HepG2 (cell line): ENCODE measurements around the gene DARS2. TPM values are rescaled to one million over a fixed set of nuclear protein-coding genes. Genes with fewer than 3 reads are reported as not detected.

ENCODE experiments used
- ARHGAP35 ChIP-seq: sonication (generic); formaldehyde crosslinking; IDR thresholded peaks from 2 replicates; pipeline ENCODE4 v1.9.0; 2022; ENCODE audit warnings: mild to moderate bottlenecking, inconsistent platforms, moderate library complexity, missing genetic modification reagents, borderline replicate concordance
- CHD2 ChIP-seq: IDR thresholded peaks from 2 replicates; pipeline ENCODE4 v1.6.1; 2011; ENCODE audit warnings: low read depth, low read length, improper control_type of control experiment
- KLF6 ChIP-seq: IDR thresholded peaks from 2 replicates; pipeline ENCODE4 v1.8.0; 2016; ENCODE audit warnings: missing biosample characterization, missing genetic modification reagents
- KMT2A ChIP-seq: sonication (generic); formaldehyde crosslinking; IDR thresholded peaks from 2 replicates; pipeline ENCODE4 v1.4.0; 2020; ENCODE audit warnings: missing genetic modification reagents
- MYPOP ChIP-seq: sonication (generic); formaldehyde crosslinking; IDR thresholded peaks from 2 replicates; pipeline ENCODE4 v1.8.1; 2023; ENCODE audit warnings: mild to moderate bottlenecking, moderate library complexity, missing genetic modification reagents
- NFRKB ChIP-seq: fragments of 450-650 bp; IDR thresholded peaks from 2 replicates; pipeline ENCODE4 v1.6.1; 2017
- NR2F6 ChIP-seq, 2 experiments: IDR thresholded peaks; 2 replicates each; pipeline ENCODE4 v1.6.1; 2016; ENCODE audit warnings: antibody characterized with exemption in 1 of 2, mild to moderate bottlenecking in 1 of 2
- PPARG ChIP-seq: conservative IDR thresholded peaks from 2 replicates; pipeline ENCODE4 v1.6.1; 2016; ENCODE audit warnings: missing biosample characterization, missing genetic modification reagents
- SOX13 ChIP-seq, 3 experiments: fragments of 450-650 bp in 1 of 3; sonication (generic) in 1 of 3; formaldehyde crosslinking in 1 of 3; IDR thresholded peaks in 2 of 3; conservative IDR thresholded peaks in 1 of 3; 2 replicates each; pipeline versions ENCODE4 v1.5.0 to v1.6.1; 2016 to 2020; ENCODE audit warnings: antibody characterized with exemption in 1 of 3, mild to moderate bottlenecking in 1 of 3, missing compliant biosample characterization in 1 of 3, missing genetic modification reagents in 1 of 3, moderate library complexity in 1 of 3
- TBP ChIP-seq: sonication (generic); formaldehyde crosslinking; IDR thresholded peaks from 2 replicates; pipeline ENCODE4 v1.5.0; 2020; ENCODE audit warnings: missing genetic modification reagents
- ZBTB25 ChIP-seq: IDR thresholded peaks from 2 replicates; pipeline ENCODE4 v1.6.1; 2018; ENCODE audit warnings: missing genetic modification reagents
- ZFP90 ChIP-seq: sonication (generic); formaldehyde crosslinking; IDR thresholded peaks from 2 replicates; pipeline ENCODE4 v1.8.0; 2022; ENCODE audit warnings: missing genetic modification reagents, mild to moderate bottlenecking, inconsistent platforms, borderline replicate concordance
- ZNF251 ChIP-seq: sonication (generic); formaldehyde crosslinking; IDR thresholded peaks from 2 replicates; pipeline ENCODE4 v1.9.0; 2021; ENCODE audit warnings: mild to moderate bottlenecking, missing genetic modification reagents
- ZNF275 ChIP-seq: sonication (generic); formaldehyde crosslinking; IDR thresholded peaks from 2 replicates; pipeline ENCODE4 v1.8.0; 2022; ENCODE audit warnings: missing genetic modification reagents, mild to moderate bottlenecking, inconsistent platforms, borderline replicate concordance
- ZNF512 ChIP-seq: sonication (generic); formaldehyde crosslinking; IDR thresholded peaks from 2 replicates; pipeline ENCODE4 v1.4.0; 2020; ENCODE audit warnings: mild to moderate bottlenecking, missing genetic modification reagents
- ZNF639 ChIP-seq: conservative IDR thresholded peaks from 2 replicates; pipeline ENCODE4 v1.6.1; 2018; ENCODE audit warnings: missing genetic modification reagents
- ZNF709 ChIP-seq: sonication (generic); formaldehyde crosslinking; IDR thresholded peaks from 2 replicates; pipeline ENCODE4 v1.5.0; 2020; ENCODE audit warnings: mild to moderate bottlenecking, missing genetic modification reagents
- ZNF747 ChIP-seq: sonication (generic); formaldehyde crosslinking; IDR thresholded peaks from 2 replicates; pipeline ENCODE4 v1.8.1; 2023; ENCODE audit warnings: missing genetic modification reagents, mild to moderate bottlenecking, borderline replicate concordance
- ZNF792 ChIP-seq: IDR thresholded peaks from 2 replicates; pipeline ENCODE4 v1.6.1; 2016
- ZNF883 ChIP-seq: sonication (generic); formaldehyde crosslinking; IDR thresholded peaks from 2 replicates; pipeline ENCODE4 v1.5.1; 2020; ENCODE audit warnings: mild to moderate bottlenecking, missing genetic modification reagents; ENCODE audit errors: not compliant biosample characterization
- ZSCAN30 ChIP-seq: sonication (generic); formaldehyde crosslinking; IDR thresholded peaks from 2 replicates; pipeline ENCODE4 v1.5.0; 2020; ENCODE audit warnings: mild to moderate bottlenecking, missing genetic modification reagents
- polyA plus RNA-seq, 8 experiments: library from polyadenylated mRNA; depleted of rRNA in 3 of 8; stranded (reverse) in 7 of 8; unstranded in 1 of 8; fragments of >200 nt; fragmentation: Illumina TruSeq in 4 of 8; extraction: Trizol in 4 of 8; gene quantifications; 2 replicates each; pipeline versions ENCODE4 v1.2.1 to v1.2.3, GENCODE V29; 2011 to 2016; ENCODE audit warnings: low read depth in 4 of 8, missing spikeins in 1 of 8, mixed read lengths in 1 of 8; ENCODE audit not compliant: insufficient read depth in 1 of 8
- total RNA-seq, 5 experiments: library from RNA; depleted of rRNA; stranded (reverse); fragments of >200 nt; fragmentation: Illumina TruSeq; extraction: Trizol; gene quantifications; 2 replicates each; pipeline ENCODE4 v1.2.3, GENCODE V29; 2016; ENCODE audit warnings: low read depth in 1 of 5

The DARS2 gene
- total and polyA plus RNA-seq, 2 of the 13 experiments (the other 11 are each of a cell fraction or from before 2014, with no cell fraction given): 17.6 to 27.7 TPM

- peak; percentile 50; the same call in 1 of the 2 replicates for TF ChIP-seq ZNF275 (CRISPR knock-in tag)
- TF ChIP-seq ZNF709 (CRISPR knock-in tag): 0 out of 2 replicates have a peak, but pooled peaks have one; percentile 28
- peak; percentile 80 for TF ChIP-seq ZBTB25 (CRISPR knock-in tag)
- TF ChIP-seq ZFP90: 0 out of 2 replicates have a peak, but pooled peaks have one; percentile 51
- TF ChIP-seq SOX13 (IDR thresholded peaks at IDR 0.05): no peak
- peak in 1 of 2 experiments; percentile 20; a peak in 1 of 4 replicates for TF ChIP-seq SOX13 (CRISPR knock-in tag; conservative IDR thresholded peaks at IDR 0.05 in 1 of 2, IDR thresholded peaks at IDR 0.05 in 1 of 2)
- TF ChIP-seq KMT2A (CRISPR knock-in tag): no peak; the same call in 1 of the 2 replicates
- no peak for TF ChIP-seq NFRKB
- 0 out of 2 replicates have a peak, but pooled peaks have one; percentile 23 for TF ChIP-seq ZSCAN30 (CRISPR knock-in tag)
- no peak for TF ChIP-seq TBP (CRISPR knock-in tag)
- TF ChIP-seq ZNF792 (CRISPR knock-in tag): peak; percentile 59
- peak; percentile 90 for TF ChIP-seq PPARG
- 0 out of 2 replicates have a peak, but pooled peaks have one; percentile 46 for TF ChIP-seq KLF6 (CRISPR knock-in tag)
- TF ChIP-seq ZNF747: peak; percentile 54
- peak; percentile 68; the same call in 1 of the 2 replicates for TF ChIP-seq ZNF639 (CRISPR knock-in tag)
- TF ChIP-seq ARHGAP35 (CRISPR knock-in tag): peak; percentile 38; the same call in 1 of the 2 replicates
- peak; percentile 15 for TF ChIP-seq ZNF883 (CRISPR knock-in tag)
- TF ChIP-seq ZNF251 (CRISPR knock-in tag): no peak
- peak; percentile 45; the same call in 1 of the 2 replicates for TF ChIP-seq MYPOP
- no peak for TF ChIP-seq ZNF512 (CRISPR knock-in tag)
- TF ChIP-seq CHD2: 0 out of 2 replicates have a peak, but pooled peaks have one; percentile 48
- no peak for TF ChIP-seq NR2F6 (IDR thresholded peaks at IDR 0.05)
- peak; percentile 38 for TF ChIP-seq NR2F6 (CRISPR knock-in tag; IDR thresholded peaks at IDR 0.05)
Measured at GRCh38 chr1:173868266-173869020, 44.0 kb downstream of the DARS2 start, which contains the start of gene ZBTB37 (continued).
